HepG2 (cell line): Measurements from ENCODE around the gene PRXL2B. TPM values are rescaled to one million over a fixed set of nuclear protein-coding genes. Genes with fewer than 3 reads are reported as not detected.
A peak's percentile ranks its signal among the peaks of the same experiment; 100 is the strongest.

Experiments used
- CHCHD3 ChIP-seq: sonication (generic); formaldehyde crosslinking; IDR thresholded peaks from 2 replicates; pipeline ENCODE4 v1.8.0; 2022; ENCODE audit warnings: mild to moderate bottlenecking, missing genetic modification reagents, moderate library complexity
- ERF ChIP-seq: IDR thresholded peaks from 2 replicates; pipeline ENCODE4 v1.6.1; 2018; ENCODE audit warnings: missing biosample characterization, missing genetic modification reagents
- HIC2 ChIP-seq: sonication (generic); formaldehyde crosslinking; IDR thresholded peaks from 2 replicates; pipeline ENCODE4 v1.9.0; 2022; ENCODE audit warnings: low read depth, missing genetic modification reagents
- MBD4 ChIP-seq: IDR thresholded peaks from 2 replicates; pipeline ENCODE4 v1.6.1; 2012; ENCODE audit warnings: low read length, inconsistent platforms, borderline replicate concordance
- NR2C2 ChIP-seq: sonication (generic); formaldehyde crosslinking; IDR thresholded peaks from 2 replicates; pipeline ENCODE4 v1.4.0; 2020; ENCODE audit warnings: missing genetic modification reagents, mild to moderate bottlenecking, moderate library complexity, borderline replicate concordance
- PCBP1 ChIP-seq: fragments of 200-400 bp; formaldehyde crosslinking; IDR thresholded peaks from 2 replicates; pipeline ENCODE4 v1.6.1; 2017; ENCODE audit warnings: mild to moderate bottlenecking, low read depth, low read length, borderline replicate concordance
- PPARG ChIP-seq: conservative IDR thresholded peaks from 2 replicates; pipeline ENCODE4 v1.6.1; 2016; ENCODE audit warnings: missing biosample characterization, missing genetic modification reagents
- SRY ChIP-seq: sonication (generic); formaldehyde crosslinking; IDR thresholded peaks from 2 replicates; pipeline ENCODE4 v1.8.0; 2022; ENCODE audit warnings: mild to moderate bottlenecking, missing genetic modification reagents
- YEATS4 ChIP-seq: sonication (generic); formaldehyde crosslinking; IDR thresholded peaks from 2 replicates; pipeline ENCODE4 v1.4.0; 2020; ENCODE audit warnings: missing genetic modification reagents, borderline replicate concordance
- ZBTB2 ChIP-seq: sonication (generic); formaldehyde crosslinking; IDR thresholded peaks from 2 replicates; pipeline ENCODE4 v1.8.0; 2022; ENCODE audit warnings: low read depth, missing genetic modification reagents
- ZBTB40 ChIP-seq, 2 experiments: fragments of 450-650 bp in 1 of 2; sonication (generic) in 1 of 2; formaldehyde crosslinking in 1 of 2; IDR thresholded peaks; 2 replicates each; pipeline versions ENCODE4 v1.6.1 to v1.8.0; 2016 to 2022; ENCODE audit warnings: antibody characterized with exemption in 1 of 2, mild to moderate bottlenecking in 1 of 2, missing genetic modification reagents in 1 of 2
- ZBTB44 ChIP-seq: sonication (generic); formaldehyde crosslinking; IDR thresholded peaks from 2 replicates; pipeline ENCODE4 v1.4.0; 2020; ENCODE audit warnings: missing genetic modification reagents
- ZFP36 ChIP-seq: fragments of 150-350 bp; IDR thresholded peaks from 2 replicates; pipeline ENCODE4 v1.6.1; 2018; ENCODE audit warnings: borderline replicate concordance, low read length, low read depth; ENCODE audit not compliant: partially characterized antibody
- ZNF317 ChIP-seq: sonication (generic); formaldehyde crosslinking; IDR thresholded peaks from 2 replicates; pipeline ENCODE4 v1.5.0; 2020; ENCODE audit warnings: mild to moderate bottlenecking, missing genetic modification reagents
- polyA plus RNA-seq, 8 experiments: library from polyadenylated mRNA; depleted of rRNA in 3 of 8; stranded (reverse) in 7 of 8; unstranded in 1 of 8; fragments of >200 nt; fragmentation: Illumina TruSeq in 4 of 8; extraction: Trizol in 4 of 8; gene quantifications; 2 replicates each; pipeline versions ENCODE4 v1.2.1 to v1.2.3, GENCODE V29; 2011 to 2016; ENCODE audit warnings: low read depth in 4 of 8, missing spikeins in 1 of 8, mixed read lengths in 1 of 8; ENCODE audit not compliant: insufficient read depth in 1 of 8
- total RNA-seq, 5 experiments: library from RNA; depleted of rRNA; stranded (reverse); fragments of >200 nt; fragmentation: Illumina TruSeq; extraction: Trizol; gene quantifications; 2 replicates each; pipeline ENCODE4 v1.2.3, GENCODE V29; 2016; ENCODE audit warnings: low read depth in 1 of 5

PRXL2B gene
- total and polyA plus RNA-seq, 2 of the 13 experiments (the other 11 are each of a cell fraction or from before 2014, with no cell fraction given): 16.8 to 22.1 TPM

- TF ChIP-seq ZBTB2 (CRISPR knock-in tag): peak; percentile 49; the same call in 1 of the 2 replicates
- TF ChIP-seq NR2C2 (CRISPR knock-in tag): no peak
- no peak for TF ChIP-seq ZBTB44 (CRISPR knock-in tag)
- TF ChIP-seq HIC2 (CRISPR knock-in tag): peak; percentile 63; the same call in 1 of the 2 replicates
- TF ChIP-seq PCBP1: no peak
- 0 out of 2 replicates have a peak, but pooled peaks have one; percentile 50 for TF ChIP-seq CHCHD3
- TF ChIP-seq YEATS4 (CRISPR knock-in tag): peak; percentile 54; the same call in 1 of the 2 replicates
- TF ChIP-seq PPARG: no peak
- 0 out of 2 replicates have a peak, but pooled peaks have one; percentile 48 for TF ChIP-seq SRY
- TF ChIP-seq MBD4: no peak
- 0 out of 2 replicates have a peak, but pooled peaks have one; percentile 2 for TF ChIP-seq ERF (CRISPR knock-in tag)
- 0 out of 2 replicates have a peak, but pooled peaks have one; percentile 15 for TF ChIP-seq ZNF317
- TF ChIP-seq ZBTB40 (IDR thresholded peaks at IDR 0.05): no peak
- peak; percentile 27 for TF ChIP-seq ZBTB40 (CRISPR knock-in tag; IDR thresholded peaks at IDR 0.05)
- peak; percentile 96 for TF ChIP-seq ZFP36
Observed at GRCh38 chr1:2546515-2547209, 39.9 kb upstream of the PRXL2B start (continued).
